GM12892 (cell line): Measurements from ENCODE around the gene TMEM154.

Source experiments
- POLR2A ChIP-seq: IDR thresholded peaks from 2 replicates; pipeline ENCODE4 v1.6.1; 2011; ENCODE audit warnings: low read depth, low read length, control low read depth
- POLR2AphosphoS5 ChIP-seq: IDR thresholded peaks from 2 replicates; pipeline ENCODE4 v1.6.1; 2011; ENCODE audit warnings: low read depth, low read length, control low read depth

GRCh38 chr4:152677117-152677516 is 2.7 kb downstream of the TMEM154 start:
- no peak for TF ChIP-seq POLR2A
- TF ChIP-seq POLR2AphosphoS5, result no peak
